Stimulated activated naive CD4-positive, alpha-beta T cell (primary cell): ENCODE results near the gene ZBTB9.

ENCODE experiments used
- DNase-seq, 6 experiments: peaks; one replicate each; lab custom pipeline; 2025; lab: John Stamatoyannopoulos, UW

Gene ZBTB9

DNA sequence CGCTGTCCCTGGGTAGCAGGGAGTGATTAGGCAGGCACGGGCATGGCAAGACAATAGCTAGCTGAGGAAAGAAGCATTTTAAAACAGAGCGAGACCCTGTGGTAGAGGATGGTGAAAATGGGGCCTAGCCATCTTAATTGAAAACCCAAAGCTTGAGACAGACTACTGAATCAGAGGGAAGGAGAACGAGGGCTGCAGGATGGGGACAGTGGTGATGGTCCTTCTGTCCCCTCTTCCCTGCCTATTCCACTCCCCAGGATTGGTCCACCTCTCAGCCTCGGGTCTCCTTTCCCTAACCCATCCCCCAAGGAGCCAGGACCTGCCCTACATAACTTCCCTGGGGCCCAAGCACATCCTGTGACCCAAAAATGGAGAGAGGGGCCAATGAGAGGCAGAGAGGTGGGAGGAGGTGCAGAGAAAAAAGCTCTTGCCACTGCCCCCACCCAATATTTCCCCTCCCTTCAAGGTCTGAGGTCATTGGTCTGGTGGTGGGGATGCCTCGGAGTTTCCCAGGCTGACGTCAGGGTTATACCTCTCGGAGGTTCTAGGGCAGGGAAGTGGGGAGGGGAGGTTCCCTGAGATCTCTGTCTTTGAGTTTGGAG is 35.6 kb upstream of the ZBTB9 start:
- DNase-seq = peak in 2 of 6 experiments; percentile 20 to 37

DNA sequence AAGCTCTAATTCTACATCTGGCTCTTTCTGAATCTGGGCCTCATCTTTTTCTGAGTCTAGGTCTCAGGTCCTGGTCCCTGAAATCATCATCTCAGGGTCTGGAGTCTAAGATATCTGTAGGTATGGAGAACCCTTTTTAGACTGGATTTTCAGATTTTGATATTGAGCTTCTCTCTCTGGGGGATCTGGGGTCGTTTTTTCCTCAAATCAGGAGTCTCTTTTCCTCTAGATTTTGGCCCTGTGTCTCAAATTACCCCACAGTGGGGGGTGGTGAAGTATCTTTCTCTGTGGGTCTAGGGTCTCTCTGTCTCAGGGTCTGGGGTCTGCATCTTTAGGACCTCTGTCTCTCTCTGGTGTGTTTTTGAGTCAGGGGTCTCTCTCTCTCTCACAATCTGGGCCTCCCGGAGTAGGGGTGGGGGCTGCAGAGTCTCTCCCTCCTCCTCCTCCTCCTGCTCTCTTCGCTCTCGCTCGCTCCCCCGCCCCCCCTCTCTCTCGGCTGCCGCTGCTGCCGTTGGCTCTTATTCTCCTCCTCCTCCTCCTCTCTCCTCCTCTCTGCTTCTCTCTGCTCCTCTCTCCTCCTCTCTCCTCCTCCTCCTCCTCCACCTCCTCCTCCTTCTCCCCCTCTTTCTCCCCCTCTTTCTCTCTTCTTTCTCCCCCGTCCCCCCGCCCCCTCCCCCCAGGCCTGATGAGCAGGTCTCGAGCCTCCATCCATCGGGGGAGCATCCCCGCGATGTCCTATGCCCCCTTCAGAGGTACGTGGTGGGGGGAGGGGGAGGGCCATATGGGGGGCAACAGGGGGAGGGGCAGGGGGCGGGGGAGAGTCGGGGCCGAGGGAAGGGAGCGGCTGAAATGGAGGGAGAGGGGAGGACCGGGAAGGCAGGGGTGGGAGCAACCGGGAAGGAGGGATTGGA is 34.5 kb upstream of the ZBTB9 start, which contains the start of gene SYNGAP1:
Gene SYNGAP1, plus strand, starts transcription at position 486 of the 911 bp plus-strand sequence. Its CDS starts 200 bp downstream, at position 686.
- peak; percentile 12 to 44 (median 28) for DNase-seq

DNA sequence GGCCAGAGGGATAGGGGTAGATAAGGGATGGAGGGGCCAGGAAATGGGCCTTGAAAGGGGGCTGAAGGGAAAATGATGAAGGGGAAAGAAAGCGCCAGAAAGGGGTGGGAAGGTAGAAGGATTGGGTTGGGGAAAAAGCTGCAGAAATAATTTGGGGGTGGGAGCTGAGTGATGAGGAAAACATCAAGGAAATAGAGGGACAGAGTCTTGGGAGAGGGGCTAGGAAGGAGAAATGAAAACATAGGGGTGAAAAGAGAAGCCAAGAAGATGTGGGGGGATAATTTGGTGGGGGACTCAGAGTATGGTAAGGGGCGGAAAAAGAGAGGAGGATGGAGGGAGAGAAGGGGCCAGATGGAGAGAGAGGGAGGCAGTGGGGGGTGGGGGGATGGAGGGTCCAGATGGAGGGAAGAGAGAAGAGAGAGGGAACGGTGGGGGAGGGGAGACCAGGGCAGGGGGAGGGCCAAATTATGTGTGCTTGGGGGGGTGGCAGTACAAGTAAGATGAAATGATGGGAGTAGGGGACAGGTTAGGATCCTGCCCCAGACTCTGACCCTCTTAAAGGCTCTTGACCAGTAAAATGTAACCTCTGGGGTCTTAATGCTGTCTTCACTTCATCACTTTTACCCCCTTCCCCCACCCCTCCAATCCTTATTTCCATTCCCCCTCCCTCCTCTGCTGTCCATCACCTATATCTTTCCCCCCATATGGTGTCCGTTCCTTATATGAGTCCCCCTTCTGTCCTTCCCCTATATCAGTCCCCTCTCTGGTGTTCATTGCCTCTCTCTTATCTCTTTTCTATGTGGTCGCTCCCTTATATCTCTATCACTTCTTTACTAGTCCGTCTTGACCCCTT is 33.7 kb upstream of the ZBTB9 start:
- DNase-seq = no peak

DNA sequence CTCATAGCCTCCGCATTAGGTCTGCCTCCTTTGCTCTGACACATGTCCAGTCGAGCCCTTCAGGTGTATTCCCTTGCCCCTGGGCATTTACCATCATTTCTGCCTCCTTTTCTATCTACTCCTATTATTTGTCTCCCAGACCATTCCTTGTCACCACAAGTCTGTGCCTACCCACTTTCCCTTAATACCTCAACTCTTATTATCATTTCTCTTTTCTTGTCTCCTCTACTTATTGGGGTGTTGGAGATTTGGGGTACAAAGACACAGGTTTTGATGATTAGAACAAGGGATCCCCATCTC is 33.1 kb upstream of the ZBTB9 start:
- no peak for DNase-seq

DNA sequence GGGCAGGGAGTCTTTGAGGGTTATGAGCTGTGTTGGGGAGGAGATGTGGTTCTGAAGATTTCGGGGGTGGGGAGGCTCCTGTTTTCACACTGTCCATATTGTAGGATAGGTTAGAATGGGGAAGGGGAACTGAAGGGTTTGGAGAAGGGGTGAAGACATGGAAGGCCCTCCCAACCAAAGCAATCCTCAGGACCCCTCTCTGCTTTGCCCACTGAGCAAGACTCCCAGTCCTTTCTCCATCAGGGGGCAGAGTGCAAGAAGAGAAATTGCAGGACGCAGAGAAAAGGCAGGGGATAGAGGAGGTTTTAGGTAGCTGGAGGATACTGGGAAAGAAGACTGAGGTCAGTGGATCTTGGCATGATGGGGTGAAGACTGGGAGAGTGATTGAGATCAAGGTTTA is 30.6 kb upstream of the ZBTB9 start:
- DNase-seq = no peak

DNA sequence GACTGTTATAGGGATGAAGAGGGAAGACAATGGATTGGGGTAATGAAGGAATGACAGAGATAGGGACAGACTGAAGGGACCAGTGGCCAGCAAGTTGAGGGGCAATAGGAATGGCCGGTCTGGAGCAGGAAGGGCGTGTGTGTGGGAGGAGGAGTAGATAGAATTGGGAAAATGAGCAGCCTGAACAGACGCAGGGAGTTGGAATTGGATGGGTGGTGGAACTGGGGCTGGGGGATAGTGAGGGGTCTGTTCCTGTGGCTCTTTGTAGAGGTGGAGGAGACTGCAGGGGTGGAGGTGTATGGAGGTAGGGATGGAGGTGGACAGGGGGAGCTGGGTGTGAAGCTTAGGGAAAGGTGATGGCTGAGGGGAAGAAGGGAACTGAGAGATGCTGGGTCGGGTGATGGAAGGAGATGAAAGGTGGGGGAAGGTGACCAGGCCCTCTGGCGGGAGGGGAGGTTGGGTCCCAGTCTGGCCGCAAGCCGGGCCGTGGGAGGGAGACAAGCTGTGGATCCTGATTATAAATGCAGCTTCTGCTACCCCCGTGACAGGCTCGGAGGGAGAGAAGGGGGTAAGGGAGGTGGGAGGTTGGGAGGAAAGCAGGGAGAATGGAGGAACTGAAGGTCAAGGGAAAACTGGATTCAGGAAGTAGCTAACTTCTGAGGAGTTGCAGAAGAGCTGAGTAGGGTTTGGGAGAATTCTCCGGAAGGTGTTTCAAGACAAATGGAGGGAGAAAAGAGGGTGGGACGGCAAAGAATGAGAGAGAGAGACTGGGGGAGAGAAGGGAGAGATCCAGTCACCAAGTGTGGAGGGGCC is 29.3 kb upstream of the ZBTB9 start:
- DNase-seq = no peak

DNA sequence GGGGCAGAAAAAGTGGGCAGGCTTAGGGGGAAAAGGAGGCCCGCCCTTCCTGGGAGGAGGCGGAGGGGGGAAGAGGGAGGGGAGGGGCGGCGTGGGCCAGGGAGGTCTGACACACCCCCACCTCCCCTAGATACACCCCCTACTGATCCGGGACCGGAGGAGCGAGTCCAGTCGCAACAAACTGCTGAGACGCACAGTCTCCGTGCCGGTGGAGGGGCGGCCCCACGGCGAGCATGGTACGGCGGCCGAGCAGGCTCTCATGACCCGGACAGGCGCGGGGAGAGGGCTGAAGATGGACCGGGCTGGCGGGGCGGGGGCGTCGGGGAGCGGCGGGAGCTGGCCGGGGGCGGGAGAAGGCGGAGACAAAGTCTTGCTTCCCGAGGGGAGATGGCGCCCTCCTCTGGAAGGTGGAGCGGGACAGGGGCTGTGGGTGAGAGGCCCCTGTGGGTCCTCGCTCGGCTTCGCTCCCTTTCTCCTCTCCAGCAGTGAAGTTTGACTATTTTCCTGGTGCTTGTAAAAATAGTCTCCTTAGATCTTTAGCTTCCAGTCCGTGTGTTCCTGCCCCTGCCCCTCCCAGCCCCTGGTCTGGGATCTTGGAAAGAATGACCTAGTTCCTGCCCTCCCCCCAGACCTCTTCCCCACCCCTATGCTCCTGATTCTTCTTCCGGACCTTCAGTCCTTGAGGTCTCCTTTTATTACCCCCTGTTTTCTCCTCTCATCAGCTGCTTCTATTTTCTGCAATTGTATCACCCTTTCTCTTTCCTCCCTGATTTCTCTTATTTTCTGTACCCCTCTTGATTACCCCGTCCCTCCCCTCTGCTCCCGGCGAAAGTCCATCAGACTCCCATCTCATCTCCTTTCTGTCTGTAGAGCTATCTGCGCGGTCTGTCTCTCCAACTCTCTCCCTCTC is 28.5 kb upstream of the ZBTB9 start:
- DNase-seq = peak; percentile 77 to 88 (median 83)

DNA sequence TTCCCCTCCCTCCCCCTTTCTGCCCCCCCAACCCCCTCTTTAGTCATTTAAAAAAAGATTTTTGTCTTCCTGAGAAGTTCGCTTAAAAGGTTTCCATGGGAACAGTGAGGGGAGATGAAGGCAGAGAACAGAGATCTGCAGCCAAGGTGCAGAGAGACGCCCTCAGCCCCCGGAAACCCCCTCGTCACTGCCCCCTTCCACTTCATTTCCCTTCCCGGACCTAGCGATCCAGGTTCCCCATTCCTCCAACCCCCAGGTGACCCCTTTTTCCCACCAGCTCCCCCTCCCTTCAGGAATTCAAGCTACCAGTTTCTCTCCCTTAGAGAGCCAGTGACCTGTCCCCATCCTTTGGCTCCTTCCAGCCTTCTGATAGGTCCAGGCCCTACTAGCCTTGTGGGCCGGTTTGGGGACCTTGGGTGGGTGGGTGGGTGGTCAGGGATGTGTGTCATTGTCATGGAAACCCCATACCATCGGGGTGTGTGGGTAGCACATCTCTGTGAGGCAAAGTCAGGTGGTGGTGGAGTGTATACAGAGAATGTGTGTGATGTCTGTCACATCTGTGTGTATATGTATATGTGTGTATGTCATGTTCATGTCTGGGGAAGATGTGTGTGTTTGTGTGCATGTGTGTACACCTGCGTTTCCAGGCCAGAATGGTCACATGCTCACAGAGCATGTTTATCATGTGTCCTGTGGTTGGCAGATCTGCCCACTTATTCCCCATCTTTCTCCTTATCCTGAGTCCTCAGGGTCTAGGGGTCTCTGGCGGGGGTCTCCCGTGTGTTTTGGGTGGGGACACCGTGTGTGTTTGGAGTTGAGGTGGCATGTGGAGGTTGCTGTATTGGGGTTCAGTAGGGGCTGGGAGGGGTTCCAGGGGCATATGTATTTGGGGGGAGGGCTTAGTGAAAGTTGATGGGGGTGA is 27.5 kb upstream of the ZBTB9 start:
- peak; percentile 30 to 55 (median 47) for DNase-seq

DNA sequence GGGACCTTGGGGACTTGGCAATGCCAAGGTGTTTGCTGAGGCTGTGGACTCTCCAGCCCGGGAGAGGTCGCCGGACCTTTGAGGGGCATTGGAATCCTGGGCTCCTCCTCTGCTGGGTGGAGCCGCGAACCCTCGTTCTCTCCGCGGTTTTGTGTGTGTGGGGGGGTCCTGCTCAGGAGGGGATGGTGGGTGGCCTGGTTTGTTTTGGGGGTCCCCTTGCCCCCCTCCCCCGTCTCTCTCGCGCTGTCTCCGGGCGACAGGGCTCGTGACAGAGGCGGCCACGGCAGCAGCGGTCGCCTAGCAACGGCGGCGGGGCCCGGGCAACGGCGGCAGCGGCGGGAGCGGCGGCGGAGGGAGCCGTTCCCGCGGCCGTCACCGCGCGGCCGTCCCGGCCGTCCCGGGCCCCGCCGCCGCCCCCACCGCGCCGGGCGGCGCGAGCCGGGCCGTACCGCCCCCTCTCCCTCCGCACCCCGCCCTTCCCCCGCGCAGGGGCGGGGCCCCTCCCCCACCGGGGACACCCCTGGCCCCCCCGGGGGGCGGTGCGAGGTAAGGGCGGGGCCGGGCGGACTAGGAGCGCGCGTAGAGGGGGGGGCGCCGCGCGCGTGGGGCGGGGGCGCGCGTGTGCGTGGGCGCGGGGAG is 26.7 kb upstream of the ZBTB9 start:
- DNase-seq = peak; percentile 49 to 69 (median 62)

DNA sequence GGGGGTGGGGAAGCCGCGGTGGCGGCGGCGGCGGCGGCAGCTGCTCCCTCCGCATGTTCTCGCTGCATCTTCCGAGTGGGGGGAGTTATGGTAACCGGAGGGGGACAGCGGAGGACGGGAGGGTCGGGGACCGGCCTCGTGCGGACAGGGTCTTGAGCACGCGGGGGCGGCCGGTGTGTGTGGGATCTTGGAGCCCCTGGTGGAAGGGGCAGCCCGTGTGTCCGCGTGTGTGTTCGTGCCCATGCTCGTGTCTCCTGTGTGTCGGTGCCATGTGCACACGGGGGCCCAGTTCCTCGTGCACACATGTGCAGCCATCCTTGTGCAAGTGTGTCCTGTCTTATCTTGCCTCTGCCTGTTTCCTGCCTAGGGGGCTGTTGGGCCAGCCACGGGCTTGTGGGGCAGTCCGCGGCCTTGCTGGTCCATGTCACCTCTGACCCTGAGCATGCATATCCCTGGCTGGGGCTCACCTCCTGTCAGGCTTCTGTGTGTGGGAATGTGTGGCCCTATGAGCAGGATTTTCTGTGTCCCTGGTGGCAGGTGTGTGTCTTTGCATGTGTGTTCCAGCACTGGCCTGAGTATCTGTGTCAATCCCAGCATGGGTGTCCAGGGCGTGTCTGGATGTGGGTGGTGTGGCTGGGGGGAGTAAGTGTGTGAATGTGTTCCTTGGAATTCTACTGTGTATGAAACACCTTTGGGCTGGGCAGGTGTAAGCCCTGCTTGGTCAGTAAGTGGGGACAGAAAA is 26.0 kb upstream of the ZBTB9 start:
- DNase-seq = peak in 4 of 6 experiments; percentile 24 to 67 (median 44)

DNA sequence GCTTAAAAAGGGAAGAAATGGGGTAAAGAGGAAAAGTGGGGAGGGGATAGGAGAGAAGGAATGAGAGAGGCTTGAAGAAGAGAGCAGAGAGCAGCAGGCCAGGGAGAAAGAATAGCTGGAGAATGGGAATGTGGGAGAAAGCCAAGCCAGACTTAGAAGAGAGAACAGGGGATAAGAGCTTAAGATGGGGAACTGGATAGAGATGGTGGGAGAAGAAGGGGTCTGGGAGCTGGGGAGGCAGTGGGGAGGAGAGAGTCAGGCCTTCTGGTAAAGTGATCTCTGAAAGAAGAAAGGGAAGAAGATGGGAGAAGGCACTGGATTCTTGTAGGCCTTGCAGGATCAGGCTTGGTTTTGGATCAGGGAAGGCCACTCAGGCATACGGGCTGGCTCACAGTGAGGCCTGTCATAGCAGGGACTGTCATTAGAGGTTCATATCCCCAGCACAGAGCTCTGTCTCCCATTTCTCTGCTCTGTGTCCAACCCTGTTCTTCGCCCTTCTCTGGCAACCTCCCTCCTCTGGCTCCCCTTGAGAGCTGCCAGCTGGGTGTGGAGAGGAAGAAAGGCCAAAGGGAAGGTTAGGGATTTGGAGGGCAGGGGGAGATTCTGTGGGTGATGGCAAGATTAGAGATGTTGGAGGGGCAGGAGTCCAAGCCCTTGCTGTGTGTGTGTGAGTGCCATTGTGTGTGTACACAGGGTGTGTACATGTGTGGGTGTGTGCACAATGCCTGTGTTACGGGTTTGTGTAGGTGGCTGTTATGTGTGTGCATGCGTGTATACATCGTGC is 25.2 kb upstream of the ZBTB9 start:
- no peak for DNase-seq

DNA sequence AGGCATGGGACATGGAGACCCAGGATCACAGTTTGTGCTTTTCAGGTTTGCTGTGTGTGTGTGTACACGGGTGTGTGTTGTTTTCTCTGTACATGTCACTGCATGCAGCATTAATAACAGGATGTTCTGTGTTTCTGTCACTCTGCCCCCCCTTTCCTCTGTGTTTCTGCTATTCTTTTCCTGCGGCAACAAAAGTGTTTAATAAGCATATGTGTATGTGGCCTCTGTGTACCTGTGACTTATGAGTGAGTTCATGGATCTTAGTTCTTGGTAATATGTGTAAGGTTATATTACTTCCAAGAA is 24.7 kb upstream of the ZBTB9 start:
- DNase-seq = peak in 4 of 6 experiments; percentile 10 to 65 (median 55)

DNA sequence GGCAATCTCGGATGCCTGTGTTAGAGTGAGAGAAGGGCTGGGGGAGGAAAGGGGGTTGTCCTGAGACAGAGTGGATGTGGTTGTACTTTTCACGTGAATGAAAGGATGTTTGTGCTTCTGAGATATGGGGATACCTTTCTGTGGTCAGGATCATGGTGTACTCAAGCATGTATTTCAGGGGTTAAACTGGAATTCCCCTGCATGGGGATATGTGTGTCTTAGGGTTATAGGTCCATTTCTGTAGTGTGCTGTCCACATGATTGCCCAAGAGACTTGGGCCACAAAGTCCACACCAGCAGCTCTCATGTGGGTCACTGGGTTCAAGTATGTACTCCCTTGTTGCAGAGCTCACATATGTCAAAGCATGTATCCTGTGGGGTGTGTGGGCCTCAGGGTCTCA is 24.0 kb upstream of the ZBTB9 start:
- DNase-seq = peak in 3 of 6 experiments; percentile 18 to 45 (median 43)

DNA sequence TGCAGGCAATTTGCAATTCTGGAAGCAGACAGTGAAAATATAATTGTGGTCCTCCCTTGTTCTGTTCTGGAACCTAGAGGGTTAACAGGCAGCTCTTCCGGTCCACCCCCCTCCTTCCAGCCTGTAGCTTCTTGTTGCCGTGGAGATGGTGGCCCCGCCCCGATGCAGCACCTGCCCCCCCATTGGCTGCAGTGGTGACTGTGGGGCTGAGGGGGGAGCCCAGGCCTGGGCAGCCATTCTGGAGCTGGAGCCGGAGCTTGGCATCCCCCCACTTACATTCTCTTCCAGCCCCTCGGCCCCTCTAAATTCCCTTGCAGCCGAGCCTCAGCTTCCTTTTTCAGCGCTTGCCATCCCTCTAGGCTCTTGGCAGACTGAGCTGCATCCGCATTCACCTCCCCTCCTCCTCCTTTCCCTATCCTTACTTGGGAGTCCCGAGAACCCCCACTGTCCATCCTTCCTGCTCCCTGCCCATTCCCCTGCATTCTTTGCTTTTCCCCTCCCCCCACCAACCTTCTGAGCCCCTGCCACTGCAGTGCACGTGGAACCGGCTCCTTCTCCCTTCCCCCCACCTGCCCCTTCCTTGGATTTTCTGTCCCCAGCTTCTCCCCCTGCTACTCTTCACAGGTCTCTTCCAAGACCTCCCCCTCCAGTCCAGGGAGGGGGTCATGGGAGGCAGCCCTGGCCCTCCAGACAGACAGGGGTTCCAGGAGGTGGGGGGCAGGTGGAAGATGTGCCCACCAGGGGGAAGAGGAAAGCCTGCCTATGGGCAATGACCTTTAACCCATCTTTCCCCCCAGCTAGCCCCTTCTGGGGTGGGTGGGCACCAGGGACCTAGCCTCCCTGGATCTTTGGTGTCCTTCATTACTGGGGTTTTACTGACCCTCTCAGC is 23.1 kb upstream of the ZBTB9 start:
- DNase-seq = peak; percentile 80 to 88 (median 84)

DNA sequence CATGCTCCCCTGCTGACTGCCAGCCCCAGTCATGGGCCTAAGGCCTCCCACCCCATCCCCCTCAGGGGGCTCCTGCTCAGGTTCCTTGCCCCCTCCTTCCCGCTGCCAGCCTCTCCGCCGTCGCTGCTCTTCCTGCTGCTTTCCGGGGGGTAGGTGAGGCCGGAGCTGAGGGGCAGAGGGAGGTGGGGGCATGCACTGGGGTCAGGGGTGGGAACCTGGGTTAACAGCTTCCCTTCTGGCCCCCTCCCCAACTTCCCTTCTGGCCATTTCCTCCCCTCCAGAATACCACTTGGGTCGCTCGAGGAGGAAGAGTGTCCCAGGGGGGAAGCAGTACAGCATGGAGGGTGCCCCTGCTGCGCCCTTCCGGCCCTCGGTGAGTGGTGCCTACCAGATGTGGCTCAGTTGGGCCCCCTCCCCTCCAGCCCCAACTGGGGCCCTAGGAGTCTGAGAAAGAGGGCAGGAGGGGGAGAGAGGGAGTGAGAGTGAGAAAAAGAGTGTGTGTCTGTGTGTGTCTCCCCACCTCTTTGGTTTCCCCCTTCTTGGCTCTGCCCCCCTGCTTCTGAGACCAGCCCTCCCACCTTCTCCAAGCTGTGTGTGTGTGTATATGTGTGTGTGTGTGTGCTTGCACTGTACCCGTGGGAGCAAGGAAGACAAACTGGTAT is 22.4 kb upstream of the ZBTB9 start:
- DNase-seq = no peak

DNA sequence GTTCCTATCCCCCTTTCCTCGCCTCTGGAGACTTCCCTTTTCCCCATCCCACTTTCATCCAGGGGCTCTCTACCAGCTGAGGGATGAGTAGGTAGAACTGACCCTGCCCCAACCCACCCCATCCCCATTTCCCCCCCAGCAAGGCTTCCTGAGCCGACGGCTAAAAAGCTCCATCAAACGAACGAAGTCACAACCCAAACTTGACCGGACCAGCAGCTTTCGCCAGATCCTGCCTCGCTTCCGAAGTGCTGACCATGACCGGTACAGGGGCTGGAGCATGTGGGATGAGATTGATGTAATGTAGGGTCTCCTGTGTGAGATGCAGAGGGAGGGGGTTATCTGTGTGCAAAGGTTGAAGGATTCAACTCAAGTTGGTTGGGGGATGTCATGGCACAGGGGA is 21.8 kb upstream of the ZBTB9 start:
- DNase-seq = no peak
